Esophagus squamous epithelium (tissue), 5 donors: ENCODE measurements around the gene TLK1. TPM values are rescaled to one million over a fixed set of nuclear protein-coding genes. Genes with fewer than 3 reads are reported as not detected.

Experiments used
- DNase-seq: peaks from one replicate; lab custom pipeline; 2025; lab: John Stamatoyannopoulos, UW
- H3K27ac ChIP-seq, 4 donors: fragments of 200-600 bp; sonication (generic); one replicate each; pipeline ENCODE4 v1.5.1; 2016 to 2019; ENCODE audit warnings: mild to moderate bottlenecking in 1 of 4
- H3K27me3 ChIP-seq, 4 donors: fragments of 200-600 bp; sonication (generic); 1 replicate in 3 of 4; 2 replicates in 1 of 4; pipeline versions ENCODE4 v1.5.1 to v1.6.0; 2017 to 2021; ENCODE audit warnings: antibody characterized with exemption in 1 of 4
- H3K36me3 ChIP-seq, 3 donors: fragments of 200-600 bp; sonication (generic); one replicate each; pipeline ENCODE4 v1.5.1; 2016 to 2019
- H3K4me1 ChIP-seq, 3 donors: fragments of 200-600 bp; sonication (generic); one replicate each; pipeline ENCODE4 v1.5.1; 2017 to 2019
- H3K4me3 ChIP-seq, 4 donors: fragments of 200-600 bp; sonication (generic); 1 replicate in 3 of 4; 2 replicates in 1 of 4; pipeline ENCODE4 v1.5.1; 2016 to 2019; ENCODE audit warnings: mild to moderate bottlenecking in 2 of 4, moderate library complexity in 1 of 4
- H3K9me3 ChIP-seq, 3 donors: fragments of 200-600 bp; sonication (generic); one replicate each; pipeline ENCODE4 v1.5.1; 2016 to 2019
- CTCF ChIP-seq, 6 experiments: fragments of 450-650 bp in 4 of 6; fragments of 200-600 bp in 2 of 6; sonication (generic) in 2 of 6; IDR thresholded peaks; one replicate each; pipeline ENCODE4 v1.5.1; 2016 to 2019; ENCODE audit warnings: antibody characterized with exemption in 6 of 6, mild to moderate bottlenecking in 4 of 6, moderate library complexity in 4 of 6
- POLR2A ChIP-seq, 4 donors: fragments of 450-650 bp; IDR thresholded peaks; one replicate each; pipeline ENCODE4 v1.6.1; 2017; ENCODE audit warnings: antibody characterized with exemption in 4 of 4, mild to moderate bottlenecking in 4 of 4, moderate library complexity in 3 of 4
- WGBS, 2 donors: methylation state at CpG; one replicate each; pipeline ENCODE4 v1.1.5; 2018; 5-methylcytosine and 5-hydroxymethylcytosine counted together
- intact Hi-C: fragments of 100-400 bp; cut with DNase I; formaldehyde crosslinking; loops from one replicate; pipeline ENCODE4 v1.15.0; 2022
- total RNA-seq, 4 donors: library from RNA; depleted of rRNA; stranded (reverse); fragments of >200 nt; gene quantifications; one replicate each; pipeline ENCODE4 v1.1.0, GENCODE V29; 2016
- donor health status: DM: yes; HTN: yes; CAD: no.

The TLK1 gene
- total RNA-seq, 4 donors from 2014 or later = 11.1 to 24.5 (median 20.0) TPM

GRCh38 chr2:171134624-171135230 lies 26.0 kb downstream of the TLK1 start:
- TF ChIP-seq POLR2A (IDR thresholded peaks at IDR 0.05) (no peak), CTCF (IDR thresholded peaks at IDR 0.05) (no peak)
- 78 to 80% methylated on average over 1 to 4 of the region's 4 CpGs for WGBS, 2 donors

GRCh38 chr2:171132086-171132485 lies 28.6 kb downstream of the TLK1 start:
- intact Hi-C loops = no loop called here
- no peaks in the 10 kb centered on the region for H3K27me3 ChIP-seq
- TF ChIP-seq POLR2A (IDR thresholded peaks at IDR 0.05) (no peak), CTCF (IDR thresholded peaks at IDR 0.05) (no peak)
- H3K4me1 ChIP-seq = peaks cover 0 to 21% (median 0%) of the 10 kb centered on the region in 3 donors
- H3K27ac ChIP-seq = no peak overlapping the region
- no peak for DNase-seq
- 86 to 89% methylated on average over 5 of the region's 5 CpGs for WGBS, 2 donors
- H3K4me3 ChIP-seq = no peak overlapping the region
- no peaks in the 10 kb centered on the region for H3K9me3 ChIP-seq
- no peaks in the 10 kb centered on the region for H3K36me3 ChIP-seq

More at GRCh38 chr2:171134624-171135230, 26.0 kb downstream of the TLK1 start:
- H3K27me3 ChIP-seq = no peaks in the 10 kb centered on the region
- no peak overlapping the region for H3K4me3 ChIP-seq
- no peak for DNase-seq
- no peak overlapping the region for H3K27ac ChIP-seq
- H3K36me3 ChIP-seq = no peaks in the 10 kb centered on the region
- intact Hi-C loops = no loop called here
- H3K4me1 ChIP-seq = peaks cover 0 to 36% (median 0%) of the 10 kb centered on the region in 3 donors
- no peaks in the 10 kb centered on the region for H3K9me3 ChIP-seq

GRCh38 chr2:171128461-171128860 lies 32.2 kb downstream of the TLK1 start:
- Histone ChIP-seq H3K4me1 (peaks cover 0 to 7% (median 0%) of the 10 kb centered on the region in 3 donors), H3K9me3 (no peaks in the 10 kb centered on the region), H3K27ac (no peak overlapping the region), H3K27me3 (no peaks in the 10 kb centered on the region), H3K4me3 (no peak overlapping the region), H3K36me3 (no peaks in the 10 kb centered on the region)
- DNase-seq = no peak
- intact Hi-C loops = no loop called here
- WGBS, 2 donors = 49 to 76% methylated on average over 1 of the region's 1 CpG
- TF ChIP-seq CTCF (IDR thresholded peaks at IDR 0.05) (no peak), POLR2A (IDR thresholded peaks at IDR 0.05) (no peak)

- intact Hi-C loops = no loop called here
- no peaks in the 10 kb centered on the region for H3K9me3 ChIP-seq
- no peak overlapping the region for H3K27ac ChIP-seq
- no peaks in the 10 kb centered on the region for H3K4me1 ChIP-seq
- no peak for TF ChIP-seq POLR2A (IDR thresholded peaks at IDR 0.05)
- no peak for TF ChIP-seq CTCF (IDR thresholded peaks at IDR 0.05)
- no peaks in the 10 kb centered on the region for H3K36me3 ChIP-seq
- no peak overlapping the region for H3K4me3 ChIP-seq
- no peaks in the 10 kb centered on the region for H3K27me3 ChIP-seq
- WGBS, 2 donors = 70 to 75% methylated on average over 4 of the region's 4 CpGs
- DNase-seq = no peak
Measured at GRCh38 chr2:171124541-171124940, 36.2 kb downstream of the TLK1 start.

- no peaks in the 10 kb centered on the region for H3K27me3 ChIP-seq
- TF ChIP-seq POLR2A (IDR thresholded peaks at IDR 0.05) (no peak), CTCF (IDR thresholded peaks at IDR 0.05) (no peak)
- peaks cover 0 to 4% (median 0%) of the 10 kb centered on the region in 3 donors for H3K36me3 ChIP-seq
- intact Hi-C loops = no loop called here
- H3K27ac ChIP-seq = no peak overlapping the region
- no peaks in the 10 kb centered on the region for H3K4me1 ChIP-seq
- H3K4me3 ChIP-seq = no peak overlapping the region
- H3K9me3 ChIP-seq = no peaks in the 10 kb centered on the region
- DNase-seq = no peak
Measured at GRCh38 chr2:171109571-171109970, 51.1 kb downstream of the TLK1 start.
